ENCODE data around the gene KY. TPM values are rescaled to one million over a fixed set of nuclear protein-coding genes. Genes with fewer than 3 reads are reported as not detected.

Gene KY
- total RNA-seq, 1 donor from 2014 or later, result not detected

DNA sequence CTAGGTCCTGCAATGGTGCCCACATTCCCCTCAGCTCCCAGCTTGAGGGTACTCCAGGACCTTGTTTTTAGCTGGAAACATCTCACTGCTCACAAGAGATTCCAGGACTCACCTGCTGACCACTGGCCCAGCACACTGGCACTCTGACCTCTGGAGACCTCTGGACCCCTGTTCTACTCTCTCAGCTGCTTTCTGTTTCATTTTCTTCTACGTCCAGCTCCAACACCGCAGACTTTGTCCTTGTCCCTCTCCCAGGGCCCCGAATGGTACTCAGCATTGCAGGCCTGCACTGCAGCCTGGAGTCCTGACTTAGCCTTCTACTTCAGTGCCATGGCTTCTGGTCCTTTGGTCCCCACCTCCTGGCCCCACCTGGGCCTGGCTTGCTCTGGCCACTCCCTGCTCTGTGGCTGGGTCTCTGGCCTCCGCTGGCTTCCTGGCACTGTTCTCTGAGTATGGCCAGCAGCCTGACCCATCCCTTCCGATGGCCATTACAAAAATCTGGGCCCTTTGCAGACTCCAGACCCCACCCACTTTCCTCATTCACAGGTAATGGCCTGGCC, 27.9 kb downstream of the KY start:
- DNase-seq (ENCODE audit: low spot score) (no peak), ATAC-seq (peak; percentile 86)

DNA sequence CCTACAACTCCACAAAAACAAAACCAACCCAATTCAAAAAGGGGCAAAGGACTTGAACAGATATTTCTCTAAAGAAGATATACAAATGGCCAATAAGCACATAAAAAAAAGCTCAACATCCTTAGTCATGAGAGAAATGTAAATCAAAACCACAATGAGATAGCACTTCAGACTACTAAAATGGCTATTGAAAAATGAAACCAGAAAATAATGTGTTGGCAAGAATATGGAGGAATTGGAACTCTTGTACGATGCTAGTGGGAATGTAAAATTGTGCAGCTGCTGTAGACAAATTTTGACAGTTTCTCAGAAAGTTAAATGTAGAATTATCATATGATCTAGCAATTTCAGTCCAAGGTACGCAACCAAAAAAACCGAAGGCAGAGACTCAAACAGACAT, 29.0 kb downstream of the KY start:
- DNase-seq (ENCODE audit: low spot score) (no peak), ATAC-seq (no peak)

DNA sequence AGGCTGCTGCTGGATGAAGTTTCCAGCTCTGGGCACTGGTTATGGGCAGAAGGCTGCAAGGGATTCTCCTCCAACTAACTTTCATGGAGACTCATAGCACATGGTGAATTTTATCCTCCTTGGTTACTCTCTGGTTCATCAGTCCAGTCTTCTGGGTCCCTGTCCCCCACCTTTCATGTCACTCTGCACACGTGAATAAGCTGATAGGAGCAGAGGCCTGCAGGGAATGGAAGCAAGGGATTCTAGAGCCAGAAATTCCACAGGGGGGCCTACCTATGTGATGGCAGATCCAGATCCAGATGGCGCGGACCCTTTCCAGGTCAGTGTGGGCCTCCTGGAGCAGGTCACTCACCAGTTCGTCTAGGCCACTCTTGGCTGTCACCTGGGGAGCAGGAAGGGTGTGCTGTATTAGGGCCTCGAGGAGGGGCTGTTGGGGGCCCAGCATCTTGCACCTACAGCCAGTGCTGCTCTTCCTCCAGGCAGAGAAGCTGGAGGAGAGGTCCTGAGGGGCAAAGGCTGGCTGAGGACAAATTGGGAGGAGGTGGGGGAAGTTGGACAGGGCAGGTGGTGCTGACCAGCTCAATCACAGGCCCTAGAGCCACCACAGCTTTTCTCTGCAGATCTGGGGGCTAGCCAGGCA, 30.2 kb downstream of the KY start:
- ATAC-seq (no peak), DNase-seq (ENCODE audit: low spot score) (no peak)

DNA sequence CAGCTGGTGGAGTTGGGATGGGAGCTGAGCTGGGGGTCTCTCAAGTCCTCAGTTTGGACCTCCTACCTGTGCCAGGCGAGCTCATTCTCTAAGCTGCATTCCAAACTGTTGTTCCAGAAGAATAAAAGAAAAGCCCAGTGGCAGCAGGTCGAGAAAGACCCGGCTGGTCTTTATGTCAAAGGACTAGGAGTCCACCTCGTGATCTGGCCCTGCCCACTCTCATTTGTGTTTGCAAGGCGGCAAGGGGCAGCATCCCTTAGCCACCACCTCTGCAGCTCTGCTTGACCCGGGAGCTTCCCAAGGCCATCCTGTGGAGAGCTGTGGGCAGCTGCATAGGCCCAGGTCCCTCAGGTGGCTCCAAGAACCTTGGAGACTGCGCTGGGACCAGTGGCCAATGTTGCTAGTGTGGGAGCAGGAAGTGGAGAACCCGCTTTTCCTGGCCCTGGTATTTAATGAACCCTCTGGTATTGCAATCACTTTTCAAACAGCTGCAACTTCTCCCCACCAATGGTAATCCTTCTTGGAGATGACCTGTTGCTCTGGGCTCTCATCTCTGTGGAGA, 30.9 kb downstream of the KY start:
- DNase-seq (ENCODE audit: low spot score) (peak; percentile 6), ATAC-seq (no peak)

DNA sequence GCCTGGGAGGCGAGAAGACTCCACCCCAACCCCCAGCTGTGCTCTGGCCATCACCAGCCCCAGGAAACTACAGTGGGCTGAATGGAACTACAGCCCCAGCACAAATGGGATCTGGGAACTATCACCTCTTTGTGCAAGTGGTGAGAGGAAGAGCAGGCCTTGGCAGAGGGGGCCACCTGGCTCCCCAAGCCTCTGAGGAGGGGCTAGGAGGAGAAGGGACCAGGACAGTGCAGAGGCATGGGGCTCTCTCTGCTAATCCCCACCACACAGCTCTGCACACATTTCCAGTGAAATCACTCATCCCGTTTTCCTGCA, 31.6 kb downstream of the KY start:
- ATAC-seq, result no peak
- peak; percentile 6 for DNase-seq (ENCODE audit: low spot score)

DNA sequence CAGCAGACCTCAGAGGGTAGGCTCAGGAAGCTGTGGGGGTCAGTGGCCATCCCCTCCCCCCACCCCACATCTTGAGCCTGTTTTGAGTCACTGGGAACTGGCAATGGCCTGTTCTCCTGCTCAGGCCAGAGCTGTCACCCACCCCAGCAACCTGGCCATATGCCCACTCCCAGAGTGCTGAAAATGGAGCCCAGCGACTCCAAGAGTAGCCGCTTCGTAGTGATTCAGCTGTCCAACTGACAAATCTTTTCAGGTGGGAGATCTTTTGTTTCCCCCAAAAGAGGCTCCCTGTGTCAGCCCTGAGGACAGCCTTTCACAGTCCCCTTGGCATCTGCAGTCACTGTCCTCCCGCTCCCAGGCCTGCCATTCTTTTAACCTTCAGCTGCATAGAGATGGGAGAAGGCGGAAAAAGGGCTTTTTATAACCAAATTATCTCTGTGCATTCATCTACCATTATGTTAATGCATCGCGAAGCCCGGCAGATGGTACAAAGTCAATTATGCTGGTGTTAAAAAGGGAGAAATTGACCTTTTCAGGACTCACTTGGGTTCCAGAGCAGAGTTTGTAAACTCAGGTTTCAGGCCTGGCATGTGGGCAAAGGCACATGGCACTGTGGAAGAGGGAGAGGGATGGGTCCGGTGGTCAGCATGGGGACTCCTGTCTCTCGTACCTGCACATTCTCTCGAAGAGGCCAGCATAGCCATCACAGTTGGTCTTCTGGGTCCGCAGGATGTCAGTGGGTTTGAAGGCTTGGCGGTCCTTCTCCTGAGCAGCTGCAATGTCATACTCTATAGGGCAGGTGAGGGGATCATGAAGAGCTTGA, 32.1 kb downstream of the KY start:
- peak; percentile 33 for DNase-seq (ENCODE audit: low spot score)
- no peak for ATAC-seq

DNA sequence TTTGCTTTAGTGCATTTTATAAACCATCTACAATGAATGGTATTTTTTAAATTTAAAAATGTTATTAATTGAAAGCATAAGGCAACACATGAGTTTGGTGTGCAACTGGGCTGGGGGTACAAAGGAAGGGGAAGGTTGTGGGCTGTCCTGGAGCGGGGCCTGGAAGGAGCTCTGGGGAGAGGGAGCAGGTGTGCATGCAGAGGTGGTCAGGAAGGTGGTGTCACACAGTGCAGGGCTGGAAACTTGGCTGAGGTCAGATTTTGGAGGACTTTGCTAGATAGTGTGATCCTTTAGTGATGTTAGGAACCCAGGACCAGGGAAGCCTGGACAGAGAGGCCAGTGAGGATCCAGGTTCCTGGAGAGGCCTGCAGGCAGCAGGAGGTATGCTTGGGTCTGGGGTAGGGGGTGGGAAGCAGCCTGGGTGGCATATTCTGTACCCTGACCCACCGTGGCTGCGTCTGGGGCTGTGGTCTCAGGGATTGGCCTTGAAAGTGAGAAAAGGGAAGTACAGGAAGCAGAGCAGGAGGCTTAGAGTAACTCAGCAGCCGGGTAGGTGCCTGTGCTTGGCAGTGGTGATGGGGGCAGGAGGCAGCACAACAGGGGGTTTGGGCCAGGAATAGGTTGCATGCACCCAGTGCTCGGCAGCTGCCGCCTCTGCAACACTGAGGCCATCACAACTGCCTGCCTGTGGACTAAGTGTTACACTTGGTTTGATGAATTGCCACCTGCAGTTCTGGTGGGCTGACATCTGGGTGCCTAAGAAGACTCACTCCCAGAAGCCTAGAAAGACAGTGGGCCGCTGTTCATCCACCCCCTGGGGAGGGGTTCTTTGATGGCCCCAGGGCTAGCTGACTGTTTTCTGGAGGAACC, 33.0 kb downstream of the KY start:
- DNase-seq (ENCODE audit: low spot score), result peak; percentile 16
- no peak for ATAC-seq

DNA sequence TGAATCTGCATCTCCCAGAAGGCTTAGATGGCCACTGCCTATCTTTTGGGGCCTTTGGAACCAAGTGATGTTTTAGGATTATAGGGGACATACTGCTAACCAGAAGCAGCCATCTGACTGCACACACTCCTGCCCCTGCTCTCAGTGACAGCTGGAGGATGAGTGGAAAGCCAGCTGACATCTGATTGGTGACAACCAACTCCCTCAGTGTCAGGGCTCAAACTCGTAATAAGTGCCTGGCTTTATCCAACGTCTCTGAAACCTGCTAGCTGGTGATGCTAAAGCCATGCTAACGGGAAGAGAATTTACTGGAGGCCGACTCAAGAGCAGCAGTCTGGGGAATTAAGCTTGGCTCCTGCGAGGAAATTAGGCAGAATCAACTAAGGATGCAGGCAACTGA, 35.1 kb downstream of the KY start:
- DNase-seq (ENCODE audit: low spot score), result peak; percentile 7
- no peak for ATAC-seq

DNA sequence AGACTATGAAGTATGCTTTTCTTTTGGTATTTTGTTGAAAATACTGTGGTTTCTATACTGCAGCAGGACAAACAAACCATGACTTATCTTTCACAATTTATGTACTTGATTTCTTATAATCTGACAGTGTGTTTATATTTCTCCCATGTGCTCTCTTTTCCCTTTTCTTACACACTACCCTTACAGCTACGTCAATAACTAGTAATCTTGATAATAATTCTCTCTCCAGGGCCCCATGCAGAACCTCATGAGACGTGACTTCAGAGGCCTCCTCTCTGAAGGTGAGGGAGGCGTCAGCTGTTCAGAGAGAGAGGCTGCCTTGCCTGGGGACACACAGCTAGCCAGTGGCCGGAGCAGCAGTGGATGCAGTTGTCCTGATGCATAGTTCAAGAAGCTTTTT, 35.9 kb downstream of the KY start:
- DNase-seq (ENCODE audit: low spot score) (no peak), ATAC-seq (no peak)

DNA sequence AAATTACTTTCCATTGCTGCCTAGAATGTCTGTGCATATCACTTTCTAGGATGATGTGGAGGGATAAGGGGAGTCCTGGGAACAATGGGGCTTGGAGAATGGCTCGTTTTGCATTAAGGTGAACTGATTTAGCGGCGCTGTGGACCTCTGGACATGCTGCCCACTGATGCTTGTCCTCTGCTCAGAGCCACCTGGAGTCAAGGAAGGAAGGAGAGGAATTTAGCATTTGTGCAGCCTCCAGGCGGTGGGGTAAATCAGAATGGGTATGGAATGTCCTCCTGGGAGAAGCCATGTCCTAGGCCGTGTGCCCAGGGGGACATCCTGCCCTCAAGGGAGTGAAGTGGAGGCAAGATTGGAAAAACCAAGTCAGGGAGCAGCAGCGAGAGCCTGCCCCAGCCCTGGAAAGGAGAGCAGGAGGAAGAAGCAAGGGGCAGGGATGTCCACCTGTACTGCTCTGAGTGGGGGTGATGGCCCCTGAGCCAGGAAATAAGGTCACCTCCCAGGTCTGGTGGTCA, 37.8 kb downstream of the KY start:
- ATAC-seq (no peak), DNase-seq (ENCODE audit: low spot score) (no peak)

DNA sequence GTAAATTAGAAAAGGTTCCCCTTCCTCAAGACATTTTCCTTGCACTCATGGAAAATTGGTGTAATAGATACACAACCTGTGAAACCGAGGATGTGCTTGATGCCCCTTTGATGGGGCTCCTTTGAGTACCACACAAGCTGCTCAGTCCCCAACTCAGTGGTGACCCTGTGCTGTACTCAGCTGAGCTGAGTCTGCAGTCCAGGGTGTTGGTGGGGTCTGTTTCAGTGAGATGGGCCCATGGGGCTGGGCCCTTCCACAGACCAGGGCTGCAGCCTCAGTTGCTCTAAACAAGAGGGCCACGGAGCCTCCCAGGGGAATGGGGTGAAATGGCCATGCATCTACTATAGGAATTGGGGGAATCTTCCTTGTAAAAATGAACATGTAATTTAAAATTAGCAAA, 39.3 kb downstream of the KY start:
- DNase-seq (ENCODE audit: low spot score), result no peak
- no peak for ATAC-seq

DNA sequence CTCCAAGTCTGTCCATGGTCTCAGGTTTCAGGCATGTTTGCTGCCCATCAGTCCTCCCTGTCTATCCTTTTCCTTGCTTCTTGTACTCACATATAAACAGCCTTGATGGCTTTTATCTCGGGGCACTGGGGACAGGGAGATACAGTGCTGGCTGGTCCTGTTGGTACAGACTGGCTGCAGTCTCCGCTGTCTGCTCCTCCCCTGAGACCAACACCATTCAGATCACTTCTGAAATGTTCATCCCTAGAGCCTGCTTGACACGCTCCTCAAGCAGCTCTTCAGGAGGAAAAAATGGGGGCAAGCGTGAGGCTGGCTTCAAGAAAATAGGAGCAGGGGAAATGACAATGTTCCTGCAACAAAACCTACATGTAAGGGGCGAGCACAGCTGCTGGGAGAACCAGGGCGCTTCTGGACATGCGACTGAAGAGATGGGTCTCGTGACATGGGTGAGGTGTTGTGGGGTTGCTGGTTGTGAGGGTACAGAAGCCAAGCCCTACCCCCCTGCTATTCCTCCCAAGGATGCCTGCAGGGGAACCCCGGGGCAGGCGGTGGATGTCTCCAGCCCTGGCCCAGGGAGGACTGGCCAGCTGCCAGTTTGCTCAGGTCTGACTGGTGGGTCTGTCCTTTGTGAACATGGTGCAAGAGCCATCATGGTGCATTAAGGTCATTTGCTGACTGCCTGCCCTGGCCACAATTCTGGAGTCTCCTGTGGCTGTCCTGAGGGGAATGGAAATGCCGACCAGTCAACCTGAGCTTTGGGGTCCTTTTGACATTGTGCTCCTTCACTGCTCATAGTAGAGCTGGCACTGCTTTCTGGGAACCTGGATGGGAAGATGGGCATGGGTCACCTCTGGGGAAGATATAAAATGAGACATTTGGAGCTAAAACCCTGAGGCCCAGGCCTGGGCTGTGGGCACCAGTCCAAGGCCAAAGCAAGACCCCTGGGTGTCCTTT, 40.1 kb downstream of the KY start:
- no peak for DNase-seq (ENCODE audit: low spot score)
- ATAC-seq, result no peak

DNA sequence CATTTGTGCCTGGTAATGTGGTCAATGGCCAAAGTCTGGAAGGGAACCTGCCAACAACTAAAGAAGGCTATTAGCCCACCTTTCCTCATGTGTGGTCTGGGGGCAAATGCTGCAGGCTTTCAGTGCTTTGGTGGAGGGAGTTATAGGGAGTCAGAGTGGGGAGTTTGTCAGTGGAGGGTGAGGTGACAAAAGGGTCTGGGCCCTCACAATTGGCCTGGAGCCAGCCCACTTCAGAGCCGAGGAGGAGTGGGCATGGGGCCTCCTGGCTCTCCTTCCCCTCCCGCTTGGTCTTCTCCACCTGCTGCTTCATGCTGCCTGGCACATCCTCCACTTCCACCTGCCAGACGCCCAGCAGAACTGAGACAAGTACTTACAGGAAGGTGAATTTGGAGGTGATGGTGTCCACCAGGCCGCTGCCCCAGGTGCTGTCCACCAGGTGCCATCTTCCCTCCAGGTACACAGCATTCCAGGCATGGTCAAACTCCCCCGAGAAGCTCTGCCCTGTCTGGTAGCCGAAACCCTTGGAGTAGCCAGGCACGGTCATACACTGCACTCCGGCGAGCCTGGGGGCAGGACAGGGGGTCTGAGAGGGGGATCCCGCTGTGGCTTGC, 40.9 kb downstream of the KY start:
- no peak for ATAC-seq

DNA sequence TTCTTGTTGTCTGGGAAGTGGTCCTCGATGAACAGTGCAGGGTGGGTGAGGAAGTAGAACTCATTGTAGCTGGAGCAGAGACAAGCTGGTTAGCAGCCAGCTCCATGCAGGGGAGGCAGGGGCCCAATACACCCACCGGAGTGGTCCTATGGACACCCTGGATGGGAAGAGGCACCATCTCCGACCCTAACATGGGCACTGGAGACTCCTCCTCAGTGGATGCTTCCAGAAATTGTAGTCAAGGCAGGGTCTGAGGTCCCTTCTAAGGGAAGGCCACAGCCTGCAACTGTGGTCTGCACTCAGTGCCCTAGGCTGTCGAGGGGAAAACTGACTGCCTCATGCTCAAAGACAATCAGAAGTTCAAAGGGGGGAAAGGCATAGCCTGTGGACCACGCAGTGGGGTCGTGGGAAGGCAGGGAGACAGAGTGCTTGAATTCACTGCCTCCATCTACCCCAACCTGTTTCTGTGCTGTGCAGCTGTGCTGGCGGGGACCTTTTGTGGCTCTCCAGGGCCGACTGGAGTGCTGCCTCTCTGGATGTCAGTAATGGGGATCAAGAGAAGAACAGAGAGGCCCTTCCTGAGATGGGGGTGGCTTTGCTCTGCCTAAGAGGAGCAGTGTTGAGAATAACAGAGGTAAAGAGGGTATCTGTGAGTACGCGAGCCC, 41.9 kb downstream of the KY start:
- ATAC-seq (no peak), DNase-seq (ENCODE audit: low spot score) (no peak)

More for the DNA sequence above, 40.9 kb downstream of the KY start:
- no peak for DNase-seq (ENCODE audit: low spot score)

DNA sequence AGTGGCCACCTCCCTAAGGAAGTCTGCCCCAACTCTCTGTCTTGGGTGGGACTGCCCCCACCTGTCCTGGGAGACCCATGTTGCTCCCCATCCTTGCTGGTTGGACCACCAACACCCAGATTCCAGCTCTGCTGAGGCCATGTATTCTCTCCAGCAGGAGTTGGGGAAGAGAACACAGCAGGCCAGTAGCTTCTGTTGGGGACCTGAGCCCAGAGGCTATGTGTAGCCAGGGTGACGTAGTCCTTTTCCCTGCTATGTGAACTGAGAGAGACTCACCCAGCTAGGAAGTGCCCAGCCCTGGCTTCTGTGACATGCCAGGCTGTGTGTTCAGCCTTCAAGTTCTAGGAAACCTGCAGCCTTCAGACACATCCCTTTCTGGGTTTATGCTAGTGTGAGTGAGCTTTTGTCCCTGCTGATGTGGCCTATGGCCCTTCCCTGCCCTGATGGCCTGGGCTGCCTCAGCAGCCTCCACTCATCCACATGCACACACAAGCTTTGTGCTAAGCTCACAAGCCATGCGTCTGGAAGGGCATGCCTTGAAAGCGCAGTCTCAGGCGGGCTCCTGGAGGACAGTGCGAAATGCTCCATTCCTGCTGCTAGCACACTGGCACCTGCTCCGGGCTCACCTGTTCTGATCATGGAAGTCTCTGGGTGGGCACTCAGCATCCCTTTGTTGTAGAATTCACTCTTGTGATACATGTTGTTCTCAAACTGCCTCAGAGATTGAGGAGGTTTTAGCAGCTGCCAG, 42.6 kb downstream of the KY start:
- ATAC-seq, result no peak
- DNase-seq (ENCODE audit: low spot score), result no peak

DNA sequence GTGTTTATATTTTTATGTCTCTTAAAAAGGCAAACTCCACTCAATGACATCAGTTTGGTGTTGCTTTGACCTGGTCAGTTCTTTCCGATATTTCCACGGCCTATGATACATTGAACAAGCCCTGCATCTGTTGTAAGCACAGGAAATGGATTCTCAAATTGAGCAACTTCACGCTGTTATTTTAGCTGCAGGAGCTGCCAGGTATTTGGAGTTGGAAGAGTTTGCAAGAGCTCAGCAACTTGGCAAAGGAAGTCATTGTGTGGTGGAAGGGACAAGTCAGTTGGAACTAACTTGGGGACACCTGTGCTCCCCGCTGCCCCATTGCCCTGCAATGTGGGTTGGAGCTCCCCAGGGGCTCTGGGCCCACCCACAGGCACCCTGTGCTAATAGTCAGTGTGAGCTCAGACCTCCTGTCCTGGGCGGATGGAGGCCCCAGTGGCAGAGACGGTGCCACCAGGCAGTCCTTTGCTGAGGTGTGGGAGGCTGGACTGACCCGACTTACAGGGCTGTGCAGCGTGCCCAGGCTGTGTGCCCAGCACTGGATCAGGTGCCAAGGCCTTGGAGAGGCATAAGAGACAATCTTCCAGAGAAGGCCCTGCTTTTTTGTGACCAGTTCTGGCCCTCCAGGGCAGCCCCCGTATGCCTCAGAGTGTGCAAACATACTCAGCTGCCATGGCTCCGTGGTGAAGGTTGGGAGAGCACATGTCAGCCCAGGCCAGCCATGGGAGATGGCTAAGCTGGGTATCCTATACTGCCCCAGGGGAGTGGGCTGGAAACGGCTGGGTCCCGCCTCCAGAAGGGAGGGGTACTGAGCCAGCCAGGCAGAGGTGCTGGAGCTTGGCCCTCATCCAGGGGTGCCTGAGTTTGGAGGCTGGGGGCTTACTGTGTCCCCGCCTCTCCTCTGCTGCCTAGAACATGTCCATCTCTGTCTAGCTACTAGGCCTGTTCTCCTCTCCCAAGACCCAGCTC, 43.5 kb downstream of the KY start:
- ATAC-seq (peak; percentile 75), DNase-seq (ENCODE audit: low spot score) (peak; percentile 53)
